Measurements from ENCODE around the gene MMADHC. TPM values are rescaled to one million over a fixed set of nuclear protein-coding genes. Genes with fewer than 3 reads are reported as not detected.
A peak's percentile ranks its signal among the peaks of the same experiment; 100 is the strongest.

Gene MMADHC
- total RNA-seq, 2 donors from 2014 or later: 63.7 to 121 TPM

- intact Hi-C loops (cut with DNase I): loop anchor here (10.0 kb wide), 1 partner anchor 255 kb away; no protein-coding TSS in a partner anchor
- peaks cover 0 to 19% of the 10 kb centered on the region in 2 donors for H3K36me3 ChIP-seq
Observed at GRCh38 chr2:149579972-149580882, 7.3 kb downstream of the MMADHC start.

DNA sequence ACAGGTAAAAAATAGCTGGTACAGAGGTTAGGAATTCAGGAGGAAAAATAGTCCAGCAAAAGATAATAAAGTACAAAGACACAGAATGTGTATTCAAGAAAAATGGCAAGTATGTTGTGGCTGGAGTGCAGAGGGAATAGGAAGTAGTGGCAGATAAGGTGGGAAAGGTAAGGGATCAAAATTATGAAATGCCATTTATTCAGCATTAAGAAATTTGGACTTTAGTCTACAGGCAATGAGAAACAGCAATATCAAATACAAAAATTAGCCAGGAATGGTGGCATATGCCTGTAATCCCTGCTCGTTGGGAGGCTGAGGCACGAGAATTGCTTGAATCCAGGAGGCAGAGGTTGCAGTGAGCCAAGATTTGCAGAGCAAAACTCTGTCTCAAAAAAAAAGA is 10.3 kb downstream of the MMADHC start:
- no peak for TF ChIP-seq POLR2A (IDR thresholded peaks at IDR 0.05)
- Histone ChIP-seq H3K27ac (no peak overlapping the region), H3K4me3 (no peak overlapping the region), H3K27me3 (replicated peaks; ENCODE audit: insufficient read depth) (no peaks in the 10 kb centered on the region), H3K9me3 (no peaks in the 10 kb centered on the region), H3K4me1 (replicated peaks) (peaks cover 11% of the 10 kb centered on the region), H3K36me3 (peaks cover 0 to 19% of the 10 kb centered on the region in 2 donors)
- intact Hi-C loops (cut with DNase I): loop anchor here (10.0 kb wide), 1 partner anchor 252 kb away; no protein-coding TSS in a partner anchor
- no peak for DNase-seq (ENCODE audit: low spot score)
- WGBS: 86% methylated on average over 2 of the region's 2 CpGs

More at GRCh38 chr2:149579972-149580882, 7.3 kb downstream of the MMADHC start:
- Histone ChIP-seq H3K9me3 (no peaks in the 10 kb centered on the region), H3K4me3 (no peak overlapping the region), H3K27me3 (replicated peaks; ENCODE audit: insufficient read depth) (no peaks in the 10 kb centered on the region), H3K4me1 (replicated peaks) (peaks cover 3% of the 10 kb centered on the region), H3K27ac (no peak overlapping the region)
- DNase-seq (ENCODE audit: low spot score): no peak
- 73% methylated on average over 7 of the region's 7 CpGs for whole genome bisulfite sequencing
- TF ChIP-seq POLR2A (IDR thresholded peaks at IDR 0.05): no peak

DNA sequence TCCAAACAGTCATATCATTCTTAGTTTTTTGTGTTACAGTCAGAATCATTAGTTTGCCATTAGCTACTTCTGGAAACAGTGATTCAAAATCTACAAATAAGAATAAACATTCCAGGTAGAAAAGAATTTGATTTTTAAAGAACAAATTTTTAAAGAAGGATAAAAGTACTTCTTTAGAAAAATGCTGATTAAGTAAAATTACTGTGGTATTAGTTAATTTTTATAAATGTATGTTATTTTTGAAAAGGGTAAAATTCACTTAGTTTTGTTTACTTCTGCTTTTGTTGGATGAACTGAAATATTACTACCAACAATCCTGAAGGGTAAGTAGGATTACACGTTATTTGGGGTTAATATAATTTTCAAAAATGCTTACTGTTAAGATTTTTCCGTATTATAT is 11.8 kb downstream of the MMADHC start:
- Histone ChIP-seq H3K9me3 (no peaks in the 10 kb centered on the region), H3K4me3 (no peak overlapping the region), H3K36me3 (peaks cover 0 to 10% of the 10 kb centered on the region in 2 donors), H3K4me1 (replicated peaks) (peaks cover 8% of the 10 kb centered on the region), H3K27ac (no peak overlapping the region), H3K27me3 (replicated peaks; ENCODE audit: insufficient read depth) (no peaks in the 10 kb centered on the region)
- WGBS: 65% methylated on average over 2 of the region's 2 CpGs
- no peak for DNase-seq (ENCODE audit: low spot score)
- TF ChIP-seq POLR2AphosphoS5 (IDR thresholded peaks at IDR 0.05) (no peak), POLR2A (IDR thresholded peaks at IDR 0.05) (no peak)
- TF ChIP-seq, protein P1, sequence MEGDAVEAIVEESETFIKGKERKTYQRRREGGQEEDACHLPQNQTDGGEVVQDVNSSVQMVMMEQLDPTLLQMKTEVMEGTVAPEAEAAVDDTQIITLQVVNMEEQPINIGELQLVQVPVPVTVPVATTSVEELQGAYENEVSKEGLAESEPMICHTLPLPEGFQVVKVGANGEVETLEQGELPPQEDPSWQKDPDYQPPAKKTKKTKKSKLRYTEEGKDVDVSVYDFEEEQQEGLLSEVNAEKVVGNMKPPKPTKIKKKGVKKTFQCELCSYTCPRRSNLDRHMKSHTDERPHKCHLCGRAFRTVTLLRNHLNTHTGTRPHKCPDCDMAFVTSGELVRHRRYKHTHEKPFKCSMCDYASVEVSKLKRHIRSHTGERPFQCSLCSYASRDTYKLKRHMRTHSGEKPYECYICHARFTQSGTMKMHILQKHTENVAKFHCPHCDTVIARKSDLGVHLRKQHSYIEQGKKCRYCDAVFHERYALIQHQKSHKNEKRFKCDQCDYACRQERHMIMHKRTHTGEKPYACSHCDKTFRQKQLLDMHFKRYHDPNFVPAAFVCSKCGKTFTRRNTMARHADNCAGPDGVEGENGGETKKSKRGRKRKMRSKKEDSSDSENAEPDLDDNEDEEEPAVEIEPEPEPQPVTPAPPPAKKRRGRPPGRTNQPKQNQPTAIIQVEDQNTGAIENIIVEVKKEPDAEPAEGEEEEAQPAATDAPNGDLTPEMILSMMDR (IDR thresholded peaks at IDR 0.05): no peak
- intact Hi-C loops (cut with DNase I): loop anchor here (10.0 kb wide), 1 partner anchor 251 kb away; no protein-coding TSS in a partner anchor

- intact Hi-C loops (cut with DNase I): loop anchor here (10.0 kb wide), 1 partner anchor 250 kb away; no protein-coding TSS in a partner anchor
- no peak overlapping the region for H3K4me3 ChIP-seq
- H3K36me3 ChIP-seq: peaks cover 0 to 8% of the 10 kb centered on the region in 2 donors
- no peak for TF ChIP-seq POLR2AphosphoS5 (IDR thresholded peaks at IDR 0.05)
- TF ChIP-seq POLR2A (IDR thresholded peaks at IDR 0.05): no peak
- TF ChIP-seq, protein P1 (IDR thresholded peaks at IDR 0.05): no peak
- no peaks in the 10 kb centered on the region for H3K27me3 ChIP-seq (replicated peaks; ENCODE audit: insufficient read depth)
- peaks cover 8% of the 10 kb centered on the region for H3K4me1 ChIP-seq (replicated peaks)
- DNase-seq (ENCODE audit: low spot score): no peak
- no peak overlapping the region for H3K27ac ChIP-seq
- H3K9me3 ChIP-seq: no peaks in the 10 kb centered on the region
Observed at GRCh38 chr2:149575277-149575676, 12.3 kb downstream of the MMADHC start.

- Histone ChIP-seq H3K36me3 (peaks cover 0 to 4% of the 10 kb centered on the region in 2 donors), H3K4me1 (replicated peaks) (peaks cover 8% of the 10 kb centered on the region), H3K4me3 (no peak overlapping the region), H3K27me3 (replicated peaks; ENCODE audit: insufficient read depth) (no peaks in the 10 kb centered on the region), H3K9me3 (no peaks in the 10 kb centered on the region), H3K27ac (peak overlapping the region; percentile 70 to 81)
- DNase-seq (ENCODE audit: low spot score): no peak
- intact Hi-C loops (cut with DNase I): loop anchor here (10.0 kb wide), 1 partner anchor 249 kb away; no protein-coding TSS in a partner anchor
- TF ChIP-seq POLR2AphosphoS5 (IDR thresholded peaks at IDR 0.05) (no peak), POLR2A (IDR thresholded peaks at IDR 0.05) (no peak)
- TF ChIP-seq, protein P1 (IDR thresholded peaks at IDR 0.05): peak in 3 of 4 experiments; percentile 38 to 60 (median 44)
- WGBS: 21% methylated on average over 2 of the region's 2 CpGs
Observed at GRCh38 chr2:149573760-149574159, 13.8 kb downstream of the MMADHC start.

Data from prostate gland (tissue), 2 donors.